GM10266 (cell line): ENCODE data around the gene GNB1L.

Experiments
- DNase-seq: peaks from one replicate; pipeline ENCODE4 v3.0.0; 2012; ENCODE audit errors: extremely low spot score
- TF ChIP-seq, protein P1 (sequence below): IDR thresholded peaks from 2 replicates; pipeline ENCODE4 v1.5.1; 2012; ENCODE audit warnings: mild to moderate bottlenecking, low read depth; ENCODE audit not compliant: control insufficient read depth, insufficient read depth; ENCODE audit errors: missing control alignments

Gene GNB1L

GRCh38 chr22:19802001-19802893, 52.4 kb downstream of the GNB1L start:
- TF ChIP-seq, protein P1, sequence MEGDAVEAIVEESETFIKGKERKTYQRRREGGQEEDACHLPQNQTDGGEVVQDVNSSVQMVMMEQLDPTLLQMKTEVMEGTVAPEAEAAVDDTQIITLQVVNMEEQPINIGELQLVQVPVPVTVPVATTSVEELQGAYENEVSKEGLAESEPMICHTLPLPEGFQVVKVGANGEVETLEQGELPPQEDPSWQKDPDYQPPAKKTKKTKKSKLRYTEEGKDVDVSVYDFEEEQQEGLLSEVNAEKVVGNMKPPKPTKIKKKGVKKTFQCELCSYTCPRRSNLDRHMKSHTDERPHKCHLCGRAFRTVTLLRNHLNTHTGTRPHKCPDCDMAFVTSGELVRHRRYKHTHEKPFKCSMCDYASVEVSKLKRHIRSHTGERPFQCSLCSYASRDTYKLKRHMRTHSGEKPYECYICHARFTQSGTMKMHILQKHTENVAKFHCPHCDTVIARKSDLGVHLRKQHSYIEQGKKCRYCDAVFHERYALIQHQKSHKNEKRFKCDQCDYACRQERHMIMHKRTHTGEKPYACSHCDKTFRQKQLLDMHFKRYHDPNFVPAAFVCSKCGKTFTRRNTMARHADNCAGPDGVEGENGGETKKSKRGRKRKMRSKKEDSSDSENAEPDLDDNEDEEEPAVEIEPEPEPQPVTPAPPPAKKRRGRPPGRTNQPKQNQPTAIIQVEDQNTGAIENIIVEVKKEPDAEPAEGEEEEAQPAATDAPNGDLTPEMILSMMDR = no peak
- no peak for DNase-seq

DNA sequence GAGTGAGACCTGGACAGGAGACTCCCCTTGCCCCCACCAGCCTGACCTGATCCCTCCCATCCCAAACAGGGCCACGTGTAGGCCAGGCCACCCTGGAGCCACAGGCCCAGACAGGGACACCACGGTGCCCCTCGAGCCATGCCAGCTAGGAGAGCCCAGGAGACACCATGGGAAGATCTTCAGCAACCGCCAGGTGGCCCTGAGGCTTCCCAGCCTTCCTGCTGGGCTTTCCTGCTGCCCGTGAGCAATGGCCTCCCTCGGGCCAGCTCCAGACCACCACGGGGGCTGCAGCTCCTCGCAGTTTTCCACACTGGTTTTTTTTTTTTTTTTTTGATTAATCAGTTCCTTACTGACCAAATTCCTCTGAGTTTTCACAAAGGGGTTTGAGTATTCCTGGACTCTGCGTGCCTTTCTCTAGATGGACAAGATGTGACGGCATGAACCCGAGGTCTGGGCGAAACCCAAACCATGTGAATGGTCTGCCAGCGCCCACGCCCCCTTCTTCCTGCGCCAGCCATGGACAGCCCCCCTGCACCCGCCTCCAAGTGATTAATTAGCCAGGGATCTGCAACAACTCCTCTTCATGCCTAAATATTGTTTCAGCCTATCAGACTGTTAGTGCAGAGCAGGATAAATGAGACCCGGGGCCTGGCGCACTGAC, 53.2 kb downstream of the GNB1L start:
- no peak for DNase-seq
- TF ChIP-seq, protein P1 = no peak

- TF ChIP-seq, protein P1 = no peak
- DNase-seq = no peak
Measured at GRCh38 chr22:19800761-19801244, 53.9 kb downstream of the GNB1L start.

DNA sequence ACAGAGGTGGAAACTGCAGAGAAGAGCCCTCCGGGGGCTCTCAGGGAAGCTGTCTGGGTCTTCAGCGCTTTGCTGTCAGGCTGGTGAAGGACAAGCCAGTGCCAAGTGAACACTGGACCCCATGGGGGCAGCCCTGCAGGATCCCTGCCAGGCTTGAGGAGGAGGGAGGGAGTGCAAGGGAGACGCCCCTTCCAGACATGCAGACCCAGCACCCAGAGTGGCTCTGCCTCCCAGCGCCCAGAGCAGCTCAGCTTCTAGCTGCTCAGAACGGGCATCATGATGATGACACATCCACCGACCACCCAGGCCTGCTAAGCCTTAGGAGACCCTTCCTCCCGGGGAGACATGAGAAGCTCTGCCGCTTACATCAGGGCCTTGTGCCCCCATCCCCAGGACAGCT, 54.4 kb downstream of the GNB1L start:
- DNase-seq = no peak
- TF ChIP-seq, protein P1 = no peak

DNA sequence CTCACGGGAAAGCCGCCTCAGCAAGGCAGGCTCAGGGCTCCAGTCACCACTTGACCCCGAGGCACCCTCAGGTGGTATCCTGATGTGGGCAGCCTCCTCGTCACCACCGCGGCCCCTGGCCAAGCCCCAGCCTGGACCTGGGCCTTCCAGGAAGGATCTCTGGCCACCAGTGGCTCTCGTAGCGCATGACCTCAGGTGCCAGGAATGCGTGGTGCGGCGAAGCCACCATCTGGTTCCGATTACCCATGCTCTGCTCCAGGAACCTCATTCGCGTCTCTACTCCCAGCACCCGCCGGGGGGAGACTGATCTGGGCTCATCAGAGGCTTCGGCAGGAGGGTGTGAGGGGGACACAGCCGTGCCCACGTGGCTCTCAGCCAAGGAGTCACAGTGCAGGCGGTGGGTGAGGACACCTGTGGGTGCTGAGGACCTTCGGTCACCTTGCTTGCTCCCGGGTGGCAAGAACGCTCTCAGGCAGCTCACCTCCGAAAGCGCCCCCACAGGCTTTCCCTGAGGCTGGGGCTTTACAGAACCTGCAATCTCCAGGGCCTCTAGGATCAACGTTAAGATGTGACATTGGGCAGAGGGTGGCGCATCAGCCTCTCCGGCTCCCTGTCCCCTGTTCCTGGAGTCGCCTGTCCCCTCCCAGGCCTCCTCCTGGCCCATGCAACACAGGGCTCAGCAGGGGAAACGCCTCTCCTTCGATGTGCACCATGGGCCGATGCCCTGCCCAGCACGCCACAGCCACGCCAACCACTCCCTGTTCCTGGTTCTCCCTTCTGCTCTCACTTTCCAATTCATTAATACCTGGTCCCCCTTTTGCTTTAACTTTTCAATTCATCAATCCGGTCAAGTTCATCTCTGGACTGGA, 55.1 kb downstream of the GNB1L start:
- no peak for DNase-seq
- TF ChIP-seq, protein P1 = no peak

GRCh38 chr22:19798891-19799293, 55.8 kb downstream of the GNB1L start:
- TF ChIP-seq, protein P1 = no peak
- DNase-seq = no peak
